Vagina (tissue), 2 donors: ENCODE data around the gene GNRH2.

Source experiments
- POLR2A ChIP-seq, 2 donors: fragments of 450-650 bp; IDR thresholded peaks; one replicate each; pipeline ENCODE4 v1.6.1; 2017; ENCODE audit warnings: antibody characterized with exemption in 2 of 2, mild to moderate bottlenecking in 2 of 2, moderate library complexity in 2 of 2
- TF ChIP-seq, protein P1 (sequence below), 3 experiments: fragments of 450-650 bp in 2 of 3; fragments of 200-600 bp in 1 of 3; sonication (generic) in 1 of 3; IDR thresholded peaks; one replicate each; pipeline ENCODE4 v1.5.1; 2017 to 2019; ENCODE audit warnings: antibody characterized with exemption in 3 of 3, mild to moderate bottlenecking in 2 of 3, moderate library complexity in 2 of 3

DNA sequence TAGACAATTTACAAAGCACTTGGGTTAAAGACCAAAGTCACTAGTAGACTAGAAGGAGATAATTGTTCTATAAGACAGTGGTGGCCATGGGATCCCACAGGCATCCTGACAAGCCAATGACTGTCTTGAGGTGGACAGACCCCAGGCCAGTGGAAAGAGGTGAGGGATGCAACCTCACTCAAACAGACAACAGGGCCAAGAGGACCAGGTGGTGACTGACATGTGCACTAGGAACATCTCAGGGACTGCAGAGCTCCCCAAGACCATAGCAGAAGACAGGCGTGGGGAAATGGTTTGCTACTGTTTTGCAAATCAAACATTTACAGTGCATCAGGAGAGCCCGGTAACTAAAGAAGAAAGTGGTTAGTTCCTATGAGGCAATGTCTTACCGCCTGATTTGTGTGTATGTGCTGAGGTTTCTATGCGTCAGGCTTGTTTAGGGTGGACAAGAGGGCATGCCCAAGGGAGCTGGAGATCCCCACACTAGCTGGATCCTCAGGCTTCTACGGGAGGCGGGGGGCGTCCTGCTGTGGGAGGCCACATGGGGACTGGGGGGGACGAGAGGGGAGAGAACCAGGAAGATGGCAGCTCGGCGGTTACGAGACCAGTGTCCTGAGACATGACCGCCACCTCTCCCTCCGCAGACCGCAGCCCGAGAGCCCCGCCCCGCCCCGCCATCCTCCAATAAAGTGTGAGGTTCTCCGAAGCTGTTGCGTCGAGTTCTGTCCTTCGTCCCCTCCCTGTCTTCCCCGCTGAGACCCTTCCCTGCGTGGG, 1.8 kb downstream of the GNRH2 start:
- TF ChIP-seq, protein P1, sequence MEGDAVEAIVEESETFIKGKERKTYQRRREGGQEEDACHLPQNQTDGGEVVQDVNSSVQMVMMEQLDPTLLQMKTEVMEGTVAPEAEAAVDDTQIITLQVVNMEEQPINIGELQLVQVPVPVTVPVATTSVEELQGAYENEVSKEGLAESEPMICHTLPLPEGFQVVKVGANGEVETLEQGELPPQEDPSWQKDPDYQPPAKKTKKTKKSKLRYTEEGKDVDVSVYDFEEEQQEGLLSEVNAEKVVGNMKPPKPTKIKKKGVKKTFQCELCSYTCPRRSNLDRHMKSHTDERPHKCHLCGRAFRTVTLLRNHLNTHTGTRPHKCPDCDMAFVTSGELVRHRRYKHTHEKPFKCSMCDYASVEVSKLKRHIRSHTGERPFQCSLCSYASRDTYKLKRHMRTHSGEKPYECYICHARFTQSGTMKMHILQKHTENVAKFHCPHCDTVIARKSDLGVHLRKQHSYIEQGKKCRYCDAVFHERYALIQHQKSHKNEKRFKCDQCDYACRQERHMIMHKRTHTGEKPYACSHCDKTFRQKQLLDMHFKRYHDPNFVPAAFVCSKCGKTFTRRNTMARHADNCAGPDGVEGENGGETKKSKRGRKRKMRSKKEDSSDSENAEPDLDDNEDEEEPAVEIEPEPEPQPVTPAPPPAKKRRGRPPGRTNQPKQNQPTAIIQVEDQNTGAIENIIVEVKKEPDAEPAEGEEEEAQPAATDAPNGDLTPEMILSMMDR (IDR thresholded peaks at IDR 0.05), result no peak
- TF ChIP-seq POLR2A (IDR thresholded peaks at IDR 0.05), result no peak
